ENCODE data around the gene SLC50A1. TPM values are rescaled to one million over a fixed set of nuclear protein-coding genes. Genes with fewer than 3 reads are reported as not detected.

SLC50A1 gene
- total and polyA plus RNA-seq, 9 of the 15 experiments (the other 6 are each of a cell fraction or from before 2014, with no cell fraction given) = 46.5 to 132 (median 91.9) TPM

GRCh38 chr1:155134880-155135414, 705 bp upstream of the SLC50A1 start (continued):
- TF ChIP-seq, protein P1, sequence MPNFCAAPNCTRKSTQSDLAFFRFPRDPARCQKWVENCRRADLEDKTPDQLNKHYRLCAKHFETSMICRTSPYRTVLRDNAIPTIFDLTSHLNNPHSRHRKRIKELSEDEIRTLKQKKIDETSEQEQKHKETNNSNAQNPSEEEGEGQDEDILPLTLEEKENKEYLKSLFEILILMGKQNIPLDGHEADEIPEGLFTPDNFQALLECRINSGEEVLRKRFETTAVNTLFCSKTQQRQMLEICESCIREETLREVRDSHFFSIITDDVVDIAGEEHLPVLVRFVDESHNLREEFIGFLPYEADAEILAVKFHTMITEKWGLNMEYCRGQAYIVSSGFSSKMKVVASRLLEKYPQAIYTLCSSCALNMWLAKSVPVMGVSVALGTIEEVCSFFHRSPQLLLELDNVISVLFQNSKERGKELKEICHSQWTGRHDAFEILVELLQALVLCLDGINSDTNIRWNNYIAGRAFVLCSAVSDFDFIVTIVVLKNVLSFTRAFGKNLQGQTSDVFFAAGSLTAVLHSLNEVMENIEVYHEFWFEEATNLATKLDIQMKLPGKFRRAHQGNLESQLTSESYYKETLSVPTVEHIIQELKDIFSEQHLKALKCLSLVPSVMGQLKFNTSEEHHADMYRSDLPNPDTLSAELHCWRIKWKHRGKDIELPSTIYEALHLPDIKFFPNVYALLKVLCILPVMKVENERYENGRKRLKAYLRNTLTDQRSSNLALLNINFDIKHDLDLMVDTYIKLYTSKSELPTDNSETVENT (CRISPR knock-in tag; IDR thresholded peaks at IDR 0.05) = no peak
- no peak for TF ChIP-seq KAT8 (IDR thresholded peaks at IDR 0.05; ENCODE audit: low read depth)
- TF ChIP-seq ATF3 (IDR thresholded peaks at IDR 0.05) = peak; percentile 55; the same call in 1 of the 2 replicates
- TF ChIP-seq ATF3 (CRISPR knock-in tag; conservative IDR thresholded peaks at IDR 0.05) = 0 out of 2 replicates have a peak, but pooled peaks have one; percentile 35
- TF ChIP-seq GABPA (tag; conservative IDR thresholded peaks at IDR 0.05; ENCODE audit: low read depth) = no peak
- TF ChIP-seq ZBTB1 (CRISPR knock-in tag; IDR thresholded peaks at IDR 0.05; ENCODE audit: borderline replicate concordance, low read depth) = no peak
- TF ChIP-seq CBX5 (IDR thresholded peaks at IDR 0.05; ENCODE audit: borderline replicate concordance, low read depth) = no peak
- TF ChIP-seq MAX (CRISPR knock-in tag; IDR thresholded peaks at IDR 0.05) = peak; percentile 74
- TF ChIP-seq ARID3A (IDR thresholded peaks at IDR 0.05; ENCODE audit: borderline replicate concordance, low read depth, low read length) = no peak
- no peak for TF ChIP-seq ZNF165 (CRISPR knock-in tag; IDR thresholded peaks at IDR 0.05; ENCODE audit: borderline replicate concordance)
- TF ChIP-seq ZNF354B (CRISPR knock-in tag; IDR thresholded peaks at IDR 0.05) = no peak
- TF ChIP-seq ZNF584 (CRISPR knock-in tag; IDR thresholded peaks at IDR 0.05; ENCODE audit: low read depth) = no peak
- no peak for TF ChIP-seq PHF8 (IDR thresholded peaks at IDR 0.05; ENCODE audit: borderline replicate concordance, low read length)
- no peak for TF ChIP-seq ZNF133 (CRISPR knock-in tag; IDR thresholded peaks at IDR 0.05)
- peak; percentile 61 for TF ChIP-seq C11orf30 (IDR thresholded peaks at IDR 0.05; ENCODE audit: low read depth)
- no peak for TF ChIP-seq MEF2A (IDR thresholded peaks at IDR 0.05; ENCODE audit: control insufficient read depth, low read depth, low read length)
- TF ChIP-seq TSC22D4 (tag; IDR thresholded peaks at IDR 0.05) = no peak
- no peak for TF ChIP-seq CBX2 (IDR thresholded peaks at IDR 0.05; ENCODE audit: insufficient read depth, low read length, poor library complexity, severe bottlenecking)
- TF ChIP-seq HNRNPH1 (optimal IDR thresholded peaks at IDR 0.05; ENCODE audit: low read depth, low read length) = no peak
- TF ChIP-seq, protein P2, sequence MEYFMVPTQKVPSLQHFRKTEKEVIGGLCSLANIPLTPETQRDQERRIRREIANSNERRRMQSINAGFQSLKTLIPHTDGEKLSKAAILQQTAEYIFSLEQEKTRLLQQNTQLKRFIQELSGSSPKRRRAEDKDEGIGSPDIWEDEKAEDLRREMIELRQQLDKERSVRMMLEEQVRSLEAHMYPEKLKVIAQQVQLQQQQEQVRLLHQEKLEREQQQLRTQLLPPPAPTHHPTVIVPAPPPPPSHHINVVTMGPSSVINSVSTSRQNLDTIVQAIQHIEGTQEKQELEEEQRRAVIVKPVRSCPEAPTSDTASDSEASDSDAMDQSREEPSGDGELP (CRISPR knock-in tag; IDR thresholded peaks at IDR 0.05; ENCODE audit: borderline replicate concordance) = peak; percentile 98
- no peak for TF ChIP-seq SAFB (IDR thresholded peaks at IDR 0.05; ENCODE audit: borderline replicate concordance, low read depth, low read length)
- TF ChIP-seq TBP (optimal IDR thresholded peaks at IDR 0.05; ENCODE audit: low read depth, low read length) = peak; percentile 18

Data from K562 (cell line).